Panc1 (cell line): ENCODE measurements around the gene NT5DC2. TPM values are rescaled to one million over a fixed set of nuclear protein-coding genes. Genes with fewer than 3 reads are reported as not detected.

Experiments
- ATAC-seq: fragments of 200-7000 bp; cut with Tn5 transposase; 2 replicates; pipeline ENCODE4 v1.9.1; 2020; ENCODE audit warnings: mild to moderate bottlenecking, moderate library complexity
- BruUV-seq: library from RNA; stranded (reverse); fragments of 400-500 nt; replicated peaks from 2 replicates; lab custom pipeline; 2021; lab: Mats Ljungman, UMichigan
- CTCF ChIA-PET: fragments of 300-600 bp; sonication (Branson Sonifier 250); formaldehyde crosslinking; loops from one replicate; lab custom pipeline; 2022; ENCODE audit warnings: antibody characterized with exemption; lab: Charles Lee
- POLR2A ChIA-PET: fragments of 300-600 bp; sonication (Branson Sonifier 250); formaldehyde crosslinking; loops from one replicate; lab custom pipeline; 2022; ENCODE audit warnings: antibody characterized with exemption; lab: Charles Lee
- DNase-seq: peaks from one replicate; pipeline ENCODE4 v3.0.0-alpha.2; 2010; ENCODE audit warnings: low read depth, low spot score
- H3K27ac ChIP-seq: 2 replicates; pipeline ENCODE4 v1.5.1; 2011; ENCODE audit warnings: mild to moderate bottlenecking, low read length, inconsistent platforms
- H3K27me3 ChIP-seq: fragments of 200-500 bp; sonication (Bioruptor generic); 2 replicates; pipeline ENCODE4 v1.6.0; 2014; ENCODE audit warnings: low read length, inconsistent platforms; ENCODE audit not compliant: control insufficient read depth, insufficient read depth
- H3K36me3 ChIP-seq: fragments of 200-500 bp; sonication (Bioruptor generic); 2 replicates; pipeline ENCODE4 v1.5.1; 2014; ENCODE audit warnings: inconsistent platforms, mild to moderate bottlenecking, low read length, moderate library complexity; ENCODE audit not compliant: control insufficient read depth, insufficient read depth
- H3K4me1 ChIP-seq: 2 replicates; pipeline ENCODE4 v1.5.1; 2011; ENCODE audit warnings: inconsistent platforms, mild to moderate bottlenecking, low read length, moderate library complexity; ENCODE audit not compliant: control insufficient read depth, insufficient read depth
- H3K4me3 ChIP-seq, 2 experiments: 2 replicates each; pipeline ENCODE4 v1.5.1; 2011 to 2012; ENCODE audit warnings: low read depth in 2 of 2, low read length in 2 of 2, mild to moderate bottlenecking in 2 of 2, inconsistent platforms in 1 of 2, moderate library complexity in 1 of 2
- H3K9me3 ChIP-seq: fragments of 200-500 bp; sonication (Bioruptor generic); 2 replicates; pipeline ENCODE4 v1.5.1; 2014; ENCODE audit warnings: low read depth, mild to moderate bottlenecking, inconsistent platforms, low read length, moderate library complexity; ENCODE audit not compliant: control insufficient read depth, insufficient read depth
- CTCF ChIP-seq: fragments of 450-650 bp; IDR thresholded peaks from 2 replicates; pipeline ENCODE4 v1.5.1; 2017; ENCODE audit warnings: mild to moderate bottlenecking
- POLR2AphosphoS5 ChIP-seq: IDR thresholded peaks from 2 replicates; pipeline ENCODE4 v1.6.1; 2012; ENCODE audit warnings: mild to moderate bottlenecking, low read depth, low read length, moderate library complexity
- SIN3A ChIP-seq: IDR thresholded peaks from 2 replicates; pipeline ENCODE4 v1.6.1; 2012; ENCODE audit warnings: low read depth, mild to moderate bottlenecking, low read length, moderate library complexity, borderline replicate concordance; ENCODE audit not compliant: insufficient read depth
- TCF7L2 ChIP-seq: IDR thresholded peaks from 2 replicates; pipeline ENCODE4 v1.6.1; 2011; ENCODE audit warnings: mild to moderate bottlenecking, low read depth, low read length, inconsistent platforms
- in situ Hi-C: cut with HindIII; loops from 2 replicates; pipeline ENCODE4 v1.10.0; 2016; ENCODE audit warnings: low sequenced_read_pairs, low pct_unique_long_range_greater_than_20kb
- intact Hi-C: fragments of 100-400 bp; cut with micrococcal nuclease; formaldehyde crosslinking; loops from one replicate; pipeline ENCODE4 v1.10.0; 2022; ENCODE audit not compliant: unreplicated experiment
- total RNA-seq: library from RNA; stranded (reverse); gene quantifications from one replicate; pipeline ENCODE4 v1.2.1, GENCODE V29; 2021; ENCODE audit not compliant: unreplicated experiment
- TF ChIP-seq, protein P1 (sequence below), 2 experiments: IDR thresholded peaks; 2 replicates each; pipeline ENCODE4 v1.6.1; 2011 to 2012; ENCODE audit warnings: low read depth in 2 of 2, control low read depth in 1 of 2, low read length in 1 of 2, mild to moderate bottlenecking in 1 of 2, moderate library complexity in 1 of 2; ENCODE audit not compliant: insufficient read depth in 1 of 2

Gene NT5DC2
- total RNA-seq, 1 experiment from 2014 or later: 137 TPM

DNA sequence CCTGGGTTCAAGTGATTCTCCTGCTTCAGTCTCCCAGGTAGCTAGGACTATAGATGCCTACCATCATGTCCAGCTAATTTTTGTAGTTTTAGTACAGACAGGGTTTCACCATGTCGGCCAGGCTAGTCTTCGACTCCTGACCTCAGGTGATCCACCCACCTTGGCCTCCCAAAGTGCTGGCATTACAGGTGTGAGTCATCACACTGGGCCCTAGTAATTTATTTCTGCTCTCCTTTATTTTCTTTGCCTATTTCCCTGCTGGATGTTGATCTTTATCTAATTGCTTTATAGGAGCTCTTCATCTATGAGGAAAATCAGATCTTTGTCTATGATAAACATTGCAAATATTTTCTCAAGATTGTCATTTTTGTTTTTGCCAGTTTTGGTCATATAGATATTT, 34.4 kb upstream of the NT5DC2 start:
- TF ChIP-seq SIN3A (no peak), CTCF (no peak), TCF7L2 (no peak), POLR2AphosphoS5 (no peak)
- TF ChIP-seq, protein P1, sequence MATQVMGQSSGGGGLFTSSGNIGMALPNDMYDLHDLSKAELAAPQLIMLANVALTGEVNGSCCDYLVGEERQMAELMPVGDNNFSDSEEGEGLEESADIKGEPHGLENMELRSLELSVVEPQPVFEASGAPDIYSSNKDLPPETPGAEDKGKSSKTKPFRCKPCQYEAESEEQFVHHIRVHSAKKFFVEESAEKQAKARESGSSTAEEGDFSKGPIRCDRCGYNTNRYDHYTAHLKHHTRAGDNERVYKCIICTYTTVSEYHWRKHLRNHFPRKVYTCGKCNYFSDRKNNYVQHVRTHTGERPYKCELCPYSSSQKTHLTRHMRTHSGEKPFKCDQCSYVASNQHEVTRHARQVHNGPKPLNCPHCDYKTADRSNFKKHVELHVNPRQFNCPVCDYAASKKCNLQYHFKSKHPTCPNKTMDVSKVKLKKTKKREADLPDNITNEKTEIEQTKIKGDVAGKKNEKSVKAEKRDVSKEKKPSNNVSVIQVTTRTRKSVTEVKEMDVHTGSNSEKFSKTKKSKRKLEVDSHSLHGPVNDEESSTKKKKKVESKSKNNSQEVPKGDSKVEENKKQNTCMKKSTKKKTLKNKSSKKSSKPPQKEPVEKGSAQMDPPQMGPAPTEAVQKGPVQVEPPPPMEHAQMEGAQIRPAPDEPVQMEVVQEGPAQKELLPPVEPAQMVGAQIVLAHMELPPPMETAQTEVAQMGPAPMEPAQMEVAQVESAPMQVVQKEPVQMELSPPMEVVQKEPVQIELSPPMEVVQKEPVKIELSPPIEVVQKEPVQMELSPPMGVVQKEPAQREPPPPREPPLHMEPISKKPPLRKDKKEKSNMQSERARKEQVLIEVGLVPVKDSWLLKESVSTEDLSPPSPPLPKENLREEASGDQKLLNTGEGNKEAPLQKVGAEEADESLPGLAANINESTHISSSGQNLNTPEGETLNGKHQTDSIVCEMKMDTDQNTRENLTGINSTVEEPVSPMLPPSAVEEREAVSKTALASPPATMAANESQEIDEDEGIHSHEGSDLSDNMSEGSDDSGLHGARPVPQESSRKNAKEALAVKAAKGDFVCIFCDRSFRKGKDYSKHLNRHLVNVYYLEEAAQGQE (IDR thresholded peaks at IDR 0.05; ENCODE audit: insufficient read depth in 1 of 2, low read depth in 2 of 2, low read length in 1 of 2): no peak
- no peak for DNase-seq
- Histone ChIP-seq H3K27ac (no peak overlapping the region), H3K4me3 (no peak overlapping the region), H3K4me1 (no peaks in the 10 kb centered on the region), H3K27me3 (no peaks in the 10 kb centered on the region), H3K9me3 (no peaks in the 10 kb centered on the region), H3K36me3 (peaks cover 4% of the 10 kb centered on the region)
- no TSS peak for BruUV-seq
- intact Hi-C loops: no loop called here
- no peak for ATAC-seq
- CTCF ChIA-PET: no interaction called here
- POLR2A ChIA-PET: no interaction called here
- in situ Hi-C loops: no loop called here

GRCh38 chr3:52563984-52564383, 30.3 kb upstream of the NT5DC2 start:
- Histone ChIP-seq H3K4me1 (no peaks in the 10 kb centered on the region), H3K36me3 (peaks cover 13% of the 10 kb centered on the region), H3K27ac (no peak overlapping the region), H3K27me3 (no peaks in the 10 kb centered on the region), H3K4me3 (no peak overlapping the region), H3K9me3 (no peaks in the 10 kb centered on the region)
- TF ChIP-seq SIN3A: no peak
- TF ChIP-seq POLR2AphosphoS5: no peak
- TF ChIP-seq, protein P1 (IDR thresholded peaks at IDR 0.05; ENCODE audit: insufficient read depth in 1 of 2, low read depth in 2 of 2, low read length in 1 of 2): no peak
- no peak for TF ChIP-seq CTCF
- no peak for TF ChIP-seq TCF7L2
- intact Hi-C loops (no loop called here), in situ Hi-C loops (no loop called here)
- POLR2A ChIA-PET: no interaction called here
- CTCF ChIA-PET: no interaction called here
- no peak for ATAC-seq
- no peak for DNase-seq
- no TSS peak for BruUV-seq
